ENCODE measurements around the gene FOXB1.
A peak's percentile ranks its signal among the peaks of the same experiment; 100 is the strongest.

Gene FOXB1

GRCh38 chr15:60004009-60004845 is at the start of gene FOXB1:
TSS of gene FOXB1 (plus strand) at chr15:60004311. CDS start at chr15:60004964, 653 bp downstream.
- Histone ChIP-seq H3K27ac (no peak within 1 kb of the TSS), H3K27me3 (ENCODE audit: insufficient read depth, low read depth, severe bottlenecking) (peaks cover 76% of the 10 kb centered on the region), H3K4me3 (ENCODE audit: low read depth, low read length) (peak within 1 kb of the TSS; percentile 48), H3K36me3 (no peaks in the 10 kb centered on the region), H3K9me3 (ENCODE audit: severe bottlenecking) (no peaks in the 10 kb centered on the region)
- peak; percentile 51 for TF ChIP-seq CTCF (IDR thresholded peaks at IDR 0.05; ENCODE audit: low read depth, low read length)
- peak; percentile 39 for DNase-seq

GRCh38 chr15:59958288-59958687 is 45.8 kb upstream of the FOXB1 start:
- Histone ChIP-seq H3K9me3 (ENCODE audit: severe bottlenecking) (peaks cover 3% of the 10 kb centered on the region), H3K27me3 (ENCODE audit: insufficient read depth, low read depth, severe bottlenecking) (no peaks in the 10 kb centered on the region), H3K27ac (no peak overlapping the region), H3K36me3 (no peaks in the 10 kb centered on the region), H3K4me3 (ENCODE audit: low read depth, low read length) (no peak overlapping the region)
- no peak for TF ChIP-seq CTCF (IDR thresholded peaks at IDR 0.05; ENCODE audit: low read depth, low read length)
- DNase-seq: no peak

DNA sequence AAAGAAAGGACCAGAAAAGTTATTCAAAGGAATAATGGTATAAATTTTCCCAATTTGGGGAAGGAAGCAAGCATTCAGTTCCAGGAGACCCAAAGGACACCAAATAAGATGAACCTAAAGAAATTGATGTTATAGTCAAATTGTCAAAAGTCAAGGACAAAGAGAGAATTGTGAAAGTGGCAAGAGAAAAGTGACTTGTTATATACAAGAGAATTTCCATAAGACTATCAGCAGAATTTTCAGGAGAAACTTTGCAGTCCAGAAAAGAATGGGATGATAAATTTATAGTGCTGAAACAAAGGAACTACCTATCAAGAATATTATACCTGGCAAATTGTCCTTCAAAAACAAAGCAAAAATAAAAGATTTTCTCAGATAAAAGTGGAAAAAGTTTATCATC is 43.8 kb upstream of the FOXB1 start:
- Histone ChIP-seq H3K4me3 (ENCODE audit: low read depth, low read length) (no peak overlapping the region), H3K9me3 (ENCODE audit: severe bottlenecking) (peaks cover 3% of the 10 kb centered on the region), H3K27me3 (ENCODE audit: insufficient read depth, low read depth, severe bottlenecking) (no peaks in the 10 kb centered on the region), H3K27ac (no peak overlapping the region), H3K36me3 (no peaks in the 10 kb centered on the region)
- no peak for TF ChIP-seq CTCF (IDR thresholded peaks at IDR 0.05; ENCODE audit: low read depth, low read length)
- no peak for DNase-seq

GRCh38 chr15:59963322-59963721 is 40.8 kb upstream of the FOXB1 start:
- no peak overlapping the region for H3K27ac ChIP-seq
- H3K9me3 ChIP-seq (ENCODE audit: severe bottlenecking): peaks cover 3% of the 10 kb centered on the region
- TF ChIP-seq CTCF (IDR thresholded peaks at IDR 0.05; ENCODE audit: low read depth, low read length): no peak
- H3K36me3 ChIP-seq: no peaks in the 10 kb centered on the region
- H3K4me3 ChIP-seq (ENCODE audit: low read depth, low read length): no peak overlapping the region
- no peak for DNase-seq
- H3K27me3 ChIP-seq (ENCODE audit: insufficient read depth, low read depth, severe bottlenecking): no peaks in the 10 kb centered on the region

- TF ChIP-seq CTCF (IDR thresholded peaks at IDR 0.05; ENCODE audit: low read depth, low read length): no peak
- Histone ChIP-seq H3K4me3 (ENCODE audit: low read depth, low read length) (no peak overlapping the region), H3K36me3 (no peaks in the 10 kb centered on the region), H3K27me3 (ENCODE audit: insufficient read depth, low read depth, severe bottlenecking) (no peaks in the 10 kb centered on the region), H3K27ac (no peak overlapping the region), H3K9me3 (ENCODE audit: severe bottlenecking) (peaks cover 3% of the 10 kb centered on the region)
- no peak for DNase-seq
Observed at GRCh38 chr15:59963925-59964324, 40.2 kb upstream of the FOXB1 start.

DNA sequence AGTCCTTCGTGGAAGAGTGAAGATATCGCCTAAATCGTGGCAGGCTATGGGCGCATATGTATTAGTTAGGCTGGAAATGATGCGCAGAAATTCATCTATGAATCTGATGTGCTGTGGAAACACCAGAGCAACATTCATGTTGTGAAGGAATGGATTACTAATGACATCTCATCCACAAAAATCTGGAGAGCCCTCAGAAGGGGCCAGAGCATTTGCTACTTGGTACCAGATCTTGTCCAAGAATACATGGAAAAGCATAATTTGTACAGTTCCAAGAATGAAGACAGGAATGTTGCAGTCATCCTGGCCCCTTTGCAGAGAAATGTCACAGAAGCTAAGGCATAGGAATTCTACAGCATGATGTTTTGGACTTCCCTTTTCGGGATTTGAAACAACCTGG is 38.4 kb upstream of the FOXB1 start:
- H3K27me3 ChIP-seq (ENCODE audit: insufficient read depth, low read depth, severe bottlenecking): no peaks in the 10 kb centered on the region
- DNase-seq: no peak
- no peak overlapping the region for H3K4me3 ChIP-seq (ENCODE audit: low read depth, low read length)
- TF ChIP-seq CTCF (IDR thresholded peaks at IDR 0.05; ENCODE audit: low read depth, low read length): no peak
- H3K36me3 ChIP-seq: no peaks in the 10 kb centered on the region
- no peak overlapping the region for H3K27ac ChIP-seq
- H3K9me3 ChIP-seq (ENCODE audit: severe bottlenecking): no peaks in the 10 kb centered on the region

All from WERI-Rb-1 (cell line).